Jurkat, Clone E6-1 (cell line): ENCODE data around the gene TAF4B.
"Not testable (repeated sequence)": the region's sequence is repeated elsewhere in the genome, so short reads cannot be mapped to it uniquely, and the experiment has no call there.

Source experiments
- DNase-seq: peaks from one replicate; pipeline ENCODE4 v3.0.0-alpha.2; 2011; ENCODE audit warnings: low read depth, low spot score
- H3K4me3 ChIP-seq: 2 replicates; pipeline ENCODE4 v1.5.1; 2011; ENCODE audit warnings: mild to moderate bottlenecking, low read length, control low read depth, moderate library complexity

The TAF4B gene

DNA sequence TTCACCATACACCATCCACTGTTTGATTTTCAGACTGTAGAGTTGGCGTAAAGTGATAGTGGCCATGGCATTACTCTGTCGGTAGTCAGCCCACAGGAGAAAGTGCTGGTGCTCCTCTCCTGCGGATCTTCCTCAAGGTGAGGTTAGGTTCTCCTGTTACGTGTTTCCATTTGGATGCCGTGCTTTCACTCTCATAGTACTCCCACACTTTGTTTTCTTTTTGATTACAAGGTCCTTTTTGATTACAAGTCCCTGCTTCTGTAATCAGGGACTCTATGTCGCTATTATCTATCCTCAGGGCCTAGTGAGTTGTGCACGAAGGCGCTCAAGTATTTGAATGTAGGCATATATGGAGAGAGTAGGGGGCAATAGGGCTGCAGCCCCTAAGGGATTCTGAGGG is 4.3 kb downstream of the TAF4B start:
- no peak overlapping the region for H3K4me3 ChIP-seq
- DNase-seq, result no peak

DNA sequence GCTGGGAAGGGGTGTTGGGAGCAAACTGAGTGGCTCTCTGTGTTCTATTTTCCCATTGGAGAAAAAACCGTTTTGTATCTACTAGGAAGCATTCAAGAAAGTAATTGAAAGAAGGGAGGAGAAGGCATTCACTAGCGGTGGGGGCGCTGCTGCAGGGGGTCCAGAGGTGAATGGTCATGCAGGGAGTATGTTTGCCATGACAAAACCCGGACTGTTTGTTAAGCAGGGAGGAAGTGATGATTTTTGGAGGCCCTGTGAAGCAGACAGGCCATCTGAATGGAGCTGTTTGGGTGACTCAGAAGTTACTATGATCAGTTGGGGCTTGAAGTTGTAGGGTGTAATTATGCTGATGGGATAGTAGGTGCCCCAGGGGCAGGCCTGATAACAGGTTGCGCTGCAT is 7.0 kb downstream of the TAF4B start:
- no peak for DNase-seq
- no peak overlapping the region for H3K4me3 ChIP-seq

DNA sequence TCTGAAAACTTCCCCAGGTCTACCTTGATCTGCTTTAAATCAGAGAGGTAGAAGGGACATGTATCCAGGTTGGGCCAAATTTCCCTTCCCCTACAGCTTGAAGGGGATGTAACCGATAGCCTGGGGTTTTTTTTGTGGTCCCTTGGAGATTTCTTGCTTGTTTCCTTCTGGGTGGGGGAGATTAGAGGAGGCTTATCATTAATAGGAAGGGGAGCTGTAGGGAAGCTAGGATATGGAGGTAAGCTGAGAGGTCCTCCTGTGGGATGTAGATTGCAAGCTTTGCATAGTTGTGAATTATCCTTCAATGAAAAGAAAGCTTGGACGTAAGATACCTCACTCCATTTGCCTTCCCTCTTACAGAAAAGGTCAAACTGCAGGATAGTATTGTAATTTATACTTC is 11.1 kb downstream of the TAF4B start:
- not testable (repeated sequence) for DNase-seq, H3K4me3 ChIP-seq

DNA sequence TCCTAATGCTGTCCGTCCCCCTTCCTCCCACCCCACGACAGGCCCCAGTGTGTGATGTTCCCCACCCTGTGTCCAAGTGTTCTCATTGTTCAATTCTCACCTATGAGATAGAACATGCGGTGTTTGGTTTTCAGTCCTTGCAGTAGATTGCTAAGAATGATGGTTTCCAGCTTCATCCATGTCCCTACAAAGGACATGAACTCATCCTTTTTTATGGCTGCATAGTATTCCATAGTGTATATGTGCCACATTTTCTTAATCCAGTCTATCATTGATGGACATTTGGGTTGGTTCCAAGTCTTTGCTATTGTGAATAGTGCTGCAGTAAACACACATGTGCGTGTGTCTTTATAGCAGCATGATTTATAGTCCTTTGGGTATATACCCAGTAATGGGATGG is 12.5 kb downstream of the TAF4B start:
- not testable (repeated sequence) for H3K4me3 ChIP-seq, DNase-seq

DNA sequence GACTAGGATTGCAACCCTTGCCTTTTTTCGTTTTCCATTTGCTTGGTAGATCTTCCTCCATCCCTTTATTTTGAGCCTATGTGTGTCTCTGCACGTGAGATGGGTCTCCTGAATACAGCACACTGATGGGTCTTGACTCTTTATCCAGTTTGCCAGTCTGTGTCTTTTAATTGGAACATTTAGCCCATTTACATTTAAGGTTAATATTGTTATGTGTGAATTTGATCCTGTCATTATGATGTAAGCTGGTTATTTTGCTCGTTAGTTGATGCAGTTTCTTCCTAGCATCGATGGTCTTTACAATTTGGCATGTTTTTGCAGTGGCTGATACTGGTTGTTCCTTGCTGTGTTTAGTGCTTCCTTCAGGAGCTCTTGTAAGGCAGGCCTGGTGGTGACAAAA is 16.1 kb downstream of the TAF4B start:
- not testable (repeated sequence) for H3K4me3 ChIP-seq, DNase-seq

DNA sequence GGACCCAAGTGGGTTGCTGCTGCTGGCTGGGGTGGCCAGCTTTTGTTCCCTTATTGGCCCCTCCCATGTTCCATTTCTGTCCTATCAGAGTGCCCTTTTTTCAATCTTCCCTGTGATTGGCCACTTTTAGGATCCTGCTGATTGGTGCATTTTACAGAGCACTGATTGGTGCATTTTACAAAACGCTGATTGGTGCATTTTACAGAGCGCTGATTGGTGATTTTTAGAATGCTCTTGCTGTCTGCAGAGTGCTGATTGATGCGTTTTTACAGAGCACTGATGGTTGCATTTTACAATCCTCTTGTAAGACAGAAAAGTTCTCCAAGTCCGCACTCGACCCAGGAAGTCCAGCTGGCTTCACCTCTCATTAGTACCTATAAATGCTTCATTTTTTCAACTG is 19.2 kb downstream of the TAF4B start:
- not testable (repeated sequence) for DNase-seq, H3K4me3 ChIP-seq

DNA sequence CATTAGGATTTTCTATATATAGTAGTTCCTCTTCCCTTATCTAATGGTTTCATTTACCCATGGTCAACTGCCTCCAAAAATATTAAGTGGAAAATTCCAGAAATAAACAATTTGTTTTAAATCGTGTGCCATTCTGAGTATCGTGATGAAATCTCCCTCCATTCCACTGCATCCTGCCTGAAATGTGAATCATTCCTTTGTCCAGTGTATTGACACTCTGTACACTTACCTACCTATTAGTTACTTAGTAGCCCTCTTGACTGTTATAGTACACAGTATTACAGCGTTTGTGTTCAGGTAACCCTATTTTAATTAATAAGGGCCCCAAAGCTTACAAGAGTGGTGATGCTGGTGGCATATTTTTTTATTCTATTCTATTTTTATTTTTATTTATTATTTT is 26.2 kb downstream of the TAF4B start:
- no peak for DNase-seq
- H3K4me3 ChIP-seq, result no peak overlapping the region

DNA sequence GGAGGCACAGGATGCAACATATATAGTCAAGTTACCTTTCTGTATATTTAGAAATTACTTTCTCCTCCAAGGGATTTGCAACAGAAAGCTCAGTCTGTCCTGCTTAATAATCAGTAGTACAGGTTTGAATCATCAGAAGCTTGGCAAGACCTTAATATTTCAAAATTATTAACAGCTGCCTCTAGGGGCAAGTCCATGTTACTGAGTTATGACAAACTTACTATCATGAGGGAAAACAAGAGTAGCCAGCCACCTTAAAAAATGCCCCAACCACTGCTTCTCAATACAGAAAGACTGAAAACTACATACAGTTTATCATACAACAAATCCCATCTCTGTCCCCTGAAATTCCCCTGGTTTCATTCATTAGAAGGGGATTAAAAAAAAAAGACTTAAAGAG is 28.6 kb downstream of the TAF4B start:
- H3K4me3 ChIP-seq, DNase-seq: not testable (repeated sequence)

DNA sequence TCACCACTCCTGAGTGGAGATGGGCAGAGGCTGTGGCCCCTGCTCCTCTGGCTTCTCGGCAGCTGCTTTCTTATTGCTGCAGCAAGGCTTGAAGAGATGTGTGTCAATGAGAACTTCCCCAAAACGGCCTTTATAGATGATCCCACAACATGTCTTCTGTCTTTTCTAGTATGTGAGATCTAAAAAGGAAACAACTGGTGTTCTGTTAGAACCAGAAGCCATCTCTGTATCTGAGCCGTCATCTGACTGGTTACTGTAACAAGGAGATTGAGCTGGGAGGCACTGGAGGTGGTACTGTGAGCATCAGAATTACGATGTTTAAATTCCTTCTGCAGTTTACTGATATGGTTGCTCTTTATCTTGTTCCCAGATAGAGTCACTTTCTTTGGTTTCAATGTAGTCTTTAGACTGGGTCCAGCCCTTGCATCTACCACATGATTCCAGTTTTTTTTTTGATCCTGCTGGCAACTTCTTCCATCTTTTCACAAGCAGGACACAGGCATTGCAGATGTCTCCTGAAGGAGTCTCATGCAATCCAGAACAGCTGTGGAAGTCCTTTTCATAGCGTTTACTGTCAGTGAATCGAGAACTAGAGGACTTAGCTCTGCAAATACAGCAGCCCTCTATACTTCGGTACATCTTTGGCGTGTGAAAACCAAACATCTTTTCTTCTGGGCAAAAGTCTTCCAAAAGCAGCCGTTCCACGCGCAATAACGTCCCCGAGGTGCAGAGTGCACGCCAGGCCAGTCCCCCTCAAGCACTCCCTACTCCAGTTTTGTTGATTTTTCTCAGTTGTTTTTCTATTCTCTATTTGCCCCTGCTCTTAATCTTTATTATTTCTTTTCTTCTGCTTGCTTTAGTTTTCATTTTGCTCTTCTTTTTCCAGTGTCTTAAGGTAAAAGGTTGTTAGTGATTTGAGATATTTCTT is 29.7 kb downstream of the TAF4B start:
- no peak overlapping the region for H3K4me3 ChIP-seq
- no peak for DNase-seq

DNA sequence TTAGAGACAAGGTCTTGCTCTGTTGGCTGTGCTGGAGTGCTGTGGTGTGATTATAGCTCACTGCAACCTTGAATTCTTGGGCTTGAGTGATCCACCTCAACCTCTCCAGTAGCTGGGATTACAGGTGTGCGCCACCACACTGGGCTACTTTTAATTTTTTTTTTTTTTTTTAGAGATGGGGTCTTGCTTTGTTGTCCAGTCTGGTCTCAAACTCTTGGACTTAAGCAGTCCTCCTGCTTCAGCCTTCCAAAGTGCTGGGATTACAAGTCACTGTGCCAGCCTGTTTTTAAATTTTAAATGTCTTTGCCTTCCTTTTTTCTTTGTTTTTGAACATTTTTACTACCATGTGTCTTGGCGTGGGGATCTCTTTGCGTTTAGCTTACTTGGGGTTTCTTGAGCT is 32.5 kb downstream of the TAF4B start:
- no peak for DNase-seq
- H3K4me3 ChIP-seq, result no peak overlapping the region

DNA sequence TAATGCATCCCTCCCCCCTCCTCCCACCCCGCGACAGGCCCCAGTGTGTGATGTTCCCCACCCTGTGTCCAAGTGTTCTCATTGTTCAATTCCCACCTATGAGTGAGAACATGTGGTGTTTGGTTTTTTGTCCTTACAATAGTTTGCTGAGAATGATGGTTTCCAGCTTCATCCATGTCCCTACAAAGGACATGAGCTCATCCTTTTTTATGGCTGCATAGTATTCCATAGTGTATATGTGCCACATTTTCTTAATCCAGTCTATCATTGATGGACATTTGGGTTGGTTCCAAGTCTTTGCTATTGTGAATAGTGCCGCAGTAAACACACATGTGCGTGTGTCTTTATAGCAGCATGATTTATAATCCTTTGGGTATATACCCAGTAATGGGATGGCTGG is 33.2 kb downstream of the TAF4B start:
- H3K4me3 ChIP-seq, DNase-seq: not testable (repeated sequence)

DNA sequence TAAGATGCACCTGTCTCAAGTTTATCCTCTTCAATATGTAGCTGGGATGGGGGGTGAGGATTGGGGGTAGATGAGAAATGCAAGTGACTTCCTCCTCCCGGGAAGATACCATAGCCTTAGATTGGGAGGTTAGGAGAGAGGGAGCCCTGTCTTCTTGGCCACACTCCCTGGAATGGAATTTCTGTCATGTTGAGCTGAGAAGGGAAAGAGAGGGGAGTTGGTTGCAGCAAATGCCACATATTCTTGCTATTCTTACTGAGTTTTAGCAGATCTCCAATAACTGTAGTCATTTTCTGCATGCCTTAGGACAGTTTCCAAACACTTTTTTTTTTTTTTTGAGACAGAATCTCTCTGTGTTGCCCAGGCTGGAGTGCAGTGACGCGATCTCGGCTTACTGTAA is 35.9 kb downstream of the TAF4B start:
- H3K4me3 ChIP-seq, result no peak overlapping the region
- no peak for DNase-seq

DNA sequence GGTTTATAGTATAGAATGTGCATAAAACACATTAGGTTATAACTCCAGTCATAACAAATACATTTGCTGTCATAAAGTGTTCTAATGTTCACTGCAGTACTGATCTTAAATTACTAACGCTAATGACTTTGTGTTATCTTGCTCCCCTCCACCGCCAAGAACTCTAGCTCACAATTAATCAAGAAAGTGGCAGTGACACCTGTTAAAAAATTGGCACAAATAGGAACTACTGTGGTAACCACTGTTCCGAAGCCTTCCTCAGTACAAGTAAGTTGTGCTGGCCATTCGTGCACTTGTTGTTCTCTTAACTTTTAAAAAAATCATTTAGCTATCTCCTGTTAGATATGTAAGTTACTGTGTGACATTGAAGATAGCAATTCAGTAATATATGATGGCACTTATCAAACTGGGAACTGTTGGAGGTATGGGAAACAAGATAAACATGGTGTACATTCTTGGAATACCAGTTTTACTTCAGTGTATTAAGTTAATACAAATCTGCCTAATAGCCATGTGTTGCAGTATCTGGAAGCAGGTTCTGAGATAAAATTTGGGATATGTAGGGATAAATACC is 41.2 kb downstream of the TAF4B start:
- no peak overlapping the region for H3K4me3 ChIP-seq
- DNase-seq, result no peak

DNA sequence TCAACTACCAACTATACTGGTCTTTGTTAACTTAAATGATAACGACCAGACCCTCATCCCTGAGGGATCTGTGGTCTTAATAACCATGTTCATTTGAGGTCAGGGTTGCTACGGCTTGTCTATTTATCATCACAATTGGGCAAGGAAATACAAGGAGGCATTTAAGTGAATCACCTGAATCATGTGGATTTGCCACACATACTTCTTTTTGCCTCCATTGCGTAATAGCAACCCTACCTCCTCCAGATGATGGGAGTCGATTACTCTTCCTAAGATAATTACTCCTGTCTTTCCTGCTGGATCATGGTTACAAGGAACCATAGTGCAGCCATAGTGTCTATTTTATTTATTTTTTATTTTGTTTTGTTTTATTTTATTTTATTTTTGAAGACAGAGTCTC is 42.2 kb downstream of the TAF4B start:
- DNase-seq, result no peak
- H3K4me3 ChIP-seq, result no peak overlapping the region

DNA sequence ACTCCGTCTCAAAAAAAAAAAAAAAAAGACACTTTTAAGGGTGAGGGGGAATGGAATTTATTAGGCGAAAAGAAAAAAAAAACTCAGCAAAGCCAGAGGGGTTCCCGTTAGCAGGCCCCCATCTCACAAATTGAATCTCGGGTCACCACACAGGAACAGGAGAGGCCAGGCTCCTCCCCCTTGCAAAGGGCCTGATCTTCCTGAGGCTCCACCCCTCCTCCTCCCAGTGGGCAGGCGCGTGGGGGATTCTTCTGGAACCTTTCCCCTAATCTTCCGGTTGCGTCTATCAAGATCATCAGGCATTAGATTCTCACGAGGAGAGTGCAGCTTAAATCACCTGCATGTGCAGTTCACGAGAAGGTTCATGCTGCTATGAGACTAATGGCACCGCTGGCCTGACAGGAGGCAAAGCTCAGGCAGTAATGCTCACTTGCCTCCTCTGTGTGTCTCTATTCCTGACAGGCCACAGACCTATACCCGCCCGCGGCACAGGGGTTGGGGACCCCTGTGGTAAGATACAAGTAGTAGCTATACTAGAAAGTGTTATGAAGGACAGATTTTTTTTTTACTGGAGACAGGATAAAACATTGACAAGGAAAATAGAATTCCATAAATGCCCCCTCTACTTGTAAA is 45.8 kb downstream of the TAF4B start:
- no peak for DNase-seq
- no peak overlapping the region for H3K4me3 ChIP-seq

DNA sequence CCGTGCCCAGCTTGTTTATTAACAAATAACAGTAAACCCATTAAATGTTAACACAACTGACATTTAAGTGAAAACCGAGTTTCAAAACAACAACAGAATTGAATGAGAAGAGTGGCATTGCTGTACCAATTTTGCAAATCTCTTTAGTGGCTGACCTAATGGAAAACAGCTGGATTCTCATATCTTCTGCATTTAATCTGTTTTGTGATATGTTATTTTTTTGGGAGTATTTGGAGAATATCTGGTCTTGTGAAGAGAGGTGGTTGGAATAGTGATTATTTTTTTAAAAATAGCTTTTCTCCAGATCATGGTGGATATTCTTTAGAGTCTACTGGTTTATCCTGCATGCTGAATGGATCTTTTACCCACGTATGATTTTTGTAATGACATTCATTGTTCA is 51.1 kb downstream of the TAF4B start:
- no peak overlapping the region for H3K4me3 ChIP-seq
- DNase-seq, result no peak

DNA sequence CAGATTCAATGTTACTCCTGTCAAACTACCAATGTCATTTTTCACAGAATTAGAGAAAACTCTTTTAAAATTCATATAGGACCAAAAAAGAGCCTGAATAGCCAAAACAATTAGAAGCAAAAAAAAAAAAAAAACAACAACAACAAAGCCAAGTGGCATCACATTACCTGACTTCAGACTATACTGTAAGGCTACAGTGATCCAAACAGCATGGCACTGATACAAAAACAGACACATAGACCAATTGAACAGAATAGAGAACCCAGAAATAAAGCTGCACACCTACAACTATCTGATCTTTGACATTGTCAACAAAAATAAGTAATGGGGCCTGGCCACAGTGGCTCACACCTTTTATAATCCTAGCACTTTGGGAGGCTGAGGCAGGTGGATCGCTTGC is 53.2 kb downstream of the TAF4B start:
- H3K4me3 ChIP-seq, result no peak overlapping the region
- no peak for DNase-seq

DNA sequence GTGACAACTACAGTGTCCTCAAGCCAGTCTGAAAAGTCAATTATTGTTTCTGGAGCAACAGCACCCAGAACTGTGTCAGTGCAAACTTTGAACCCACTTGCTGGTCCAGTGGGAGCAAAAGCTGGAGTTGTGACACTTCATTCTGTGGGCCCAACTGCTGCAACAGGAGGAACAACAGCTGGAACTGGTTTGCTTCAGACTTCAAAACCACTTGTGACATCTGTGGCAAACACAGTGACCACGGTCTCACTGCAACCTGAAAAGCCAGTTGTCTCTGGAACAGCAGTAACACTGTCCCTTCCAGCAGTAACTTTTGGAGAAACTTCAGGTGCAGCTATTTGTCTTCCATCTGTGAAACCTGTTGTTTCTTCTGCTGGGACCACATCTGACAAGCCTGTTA is 59.8 kb downstream of the TAF4B start:
- H3K4me3 ChIP-seq, result no peak overlapping the region
- DNase-seq, result peak; percentile 9

DNA sequence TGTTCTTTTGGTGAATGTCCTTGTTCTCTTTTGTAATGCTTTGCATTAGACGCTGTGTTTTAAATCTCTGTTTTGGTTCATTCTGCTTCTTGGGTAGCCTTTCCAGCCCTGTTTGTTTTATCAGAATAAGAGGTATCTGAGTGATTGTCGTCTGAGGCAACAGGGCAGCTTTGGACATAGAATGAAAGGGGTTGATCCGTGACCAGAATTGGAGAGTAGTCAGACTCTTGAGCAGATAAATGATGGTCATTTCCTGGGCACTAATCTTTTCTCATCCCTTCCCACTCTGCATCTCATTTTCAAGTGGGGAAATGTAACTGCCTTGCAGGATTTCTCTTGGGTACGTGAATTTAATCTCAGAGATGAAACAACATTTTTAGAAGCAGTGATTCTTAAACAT is 61.4 kb downstream of the TAF4B start:
- H3K4me3 ChIP-seq, result no peak overlapping the region
- DNase-seq, result no peak

DNA sequence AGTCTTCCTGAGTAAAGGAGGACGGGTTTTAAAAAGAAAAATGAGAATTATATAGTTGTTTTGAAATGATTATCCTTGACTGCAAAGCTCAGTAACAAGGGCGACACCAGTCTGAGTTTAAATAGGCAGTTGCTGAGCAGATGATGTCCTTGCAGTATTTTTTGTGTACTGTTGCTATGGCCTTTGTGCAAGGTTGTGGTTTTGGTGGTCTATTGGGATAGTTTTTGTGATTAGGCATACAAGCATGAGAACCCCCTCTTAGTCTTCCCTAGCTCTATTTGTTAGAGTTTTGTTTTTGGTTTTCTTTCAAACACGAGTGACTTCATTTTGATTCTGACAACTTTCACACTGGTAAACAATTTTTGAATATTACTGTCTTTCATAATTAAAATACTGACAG is 64.1 kb downstream of the TAF4B start:
- no peak overlapping the region for H3K4me3 ChIP-seq
- DNase-seq, result no peak
